ENCODE data around the gene PLPPR1. TPM values are rescaled to one million over a fixed set of nuclear protein-coding genes. Genes with fewer than 3 reads are reported as not detected.

The PLPPR1 gene
- total RNA-seq, 1 experiment from 2014 or later, result 2.4 TPM

DNA sequence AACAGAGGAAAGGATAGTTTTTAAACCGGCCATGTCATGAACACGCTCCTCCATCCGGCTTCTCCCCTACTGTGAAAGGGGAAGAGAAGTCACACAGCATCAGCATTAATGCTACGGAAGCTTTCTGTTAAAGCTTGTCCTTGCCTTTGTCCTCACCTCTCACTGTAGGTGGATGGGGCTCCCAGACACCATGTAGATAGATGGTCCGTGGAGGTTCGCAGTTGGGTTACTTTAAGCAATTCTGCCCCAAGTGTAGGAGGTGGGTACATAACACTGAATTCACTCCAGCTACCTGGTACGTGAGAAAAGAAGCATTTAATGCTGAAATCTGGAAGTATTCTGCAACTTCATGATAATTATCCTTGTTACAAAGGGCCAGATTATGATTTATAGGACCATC is 190.5 kb downstream of the PLPPR1 start:
- Histone ChIP-seq H3T11ph (ENCODE audit: low read length) (no peak overlapping the region), H3K23me2 (ENCODE audit: insufficient read length, low read depth, low read length, poor library complexity, severe bottlenecking) (no peaks in the 10 kb centered on the region)
- H3K9me3 Mint-ChIP-seq, result no peaks in the 10 kb centered on the region

More for the DNA sequence above, 190.5 kb downstream of the PLPPR1 start:
- Histone ChIP-seq H4K5ac (ENCODE audit: insufficient read length, low read depth, low read length) (no peak overlapping the region), H2AFZ (ENCODE audit: low read length) (no peak overlapping the region), H2BK120ac (ENCODE audit: low read depth, low read length, poor library complexity, severe bottlenecking) (no peak overlapping the region), H3K27me3 (ENCODE audit: insufficient read depth, low read length) (no peaks in the 10 kb centered on the region), H3K79me1 (ENCODE audit: insufficient read depth, low read depth, low read length, poor library complexity, severe bottlenecking) (no peaks in the 10 kb centered on the region), H3K18ac (ENCODE audit: insufficient read length, low read depth, low read length) (no peak overlapping the region), H4K91ac (ENCODE audit: insufficient read length, low read depth, low read length) (no peak overlapping the region), H3K14ac (ENCODE audit: insufficient read depth, low read length) (no peak overlapping the region), H3K79me2 (ENCODE audit: insufficient read depth, low read length) (no peaks in the 10 kb centered on the region), H4K20me1 (ENCODE audit: control insufficient read depth, insufficient read depth, insufficient read length) (no peaks in the 10 kb centered on the region), H3K4ac (ENCODE audit: low read depth, low read length) (no peak overlapping the region), H2AK5ac (ENCODE audit: insufficient read length, low read length) (no peak overlapping the region), H3K4me1 (ENCODE audit: insufficient read depth, low read length) (no peaks in the 10 kb centered on the region), H2BK5ac (ENCODE audit: insufficient read length, low read length) (no peak overlapping the region), H3K9ac (ENCODE audit: extremely low read depth, insufficient read length, low read length) (no peak overlapping the region), H2BK20ac (ENCODE audit: low read depth, low read length, poor library complexity, severe bottlenecking) (no peak overlapping the region), H3K27ac (ENCODE audit: insufficient read length, low read depth, low read length) (no peak overlapping the region), H3K56ac (ENCODE audit: insufficient read length, low read depth, low read length) (no peak overlapping the region), H3K4me2 (ENCODE audit: insufficient read depth, insufficient read length, low read length) (no peak overlapping the region), H2BK12ac (ENCODE audit: insufficient read length, low read depth, low read length) (no peak overlapping the region), H3K23ac (ENCODE audit: insufficient read length, low read depth, low read length) (no peak overlapping the region), H4K8ac (replicated peaks; ENCODE audit: insufficient read length, low read depth, low read length) (no peak overlapping the region), H2BK15ac (ENCODE audit: low read depth, low read length) (no peak overlapping the region), H3K9me3 (ENCODE audit: control insufficient read depth, low read depth, low read length) (no peaks in the 10 kb centered on the region)
- Mint-ChIP-seq H3K4me3 (no peak overlapping the region), H3K27me3 (ENCODE audit: low read depth) (no peaks in the 10 kb centered on the region; the same call in 1 of the 2 replicates), H3K36me3 (ENCODE audit: insufficient read depth in 1 of 3, low read depth in 3 of 3) (no peaks in the 10 kb centered on the region; a peak in 1 of 7 replicates), H3K4me1 (peaks cover 0 to 3% of the 10 kb centered on the region in 2 experiments; a peak in 1 of 4 replicates), H3K27ac (no peak overlapping the region)
- WGBS (ENCODE audit: extremely low coverage, insufficient read length, low lambda C conversion rate), result no CpG with 5 or more reads among the region's 7 CpGs
- DNase-seq, result no peak
- TF ChIP-seq, protein P1, sequence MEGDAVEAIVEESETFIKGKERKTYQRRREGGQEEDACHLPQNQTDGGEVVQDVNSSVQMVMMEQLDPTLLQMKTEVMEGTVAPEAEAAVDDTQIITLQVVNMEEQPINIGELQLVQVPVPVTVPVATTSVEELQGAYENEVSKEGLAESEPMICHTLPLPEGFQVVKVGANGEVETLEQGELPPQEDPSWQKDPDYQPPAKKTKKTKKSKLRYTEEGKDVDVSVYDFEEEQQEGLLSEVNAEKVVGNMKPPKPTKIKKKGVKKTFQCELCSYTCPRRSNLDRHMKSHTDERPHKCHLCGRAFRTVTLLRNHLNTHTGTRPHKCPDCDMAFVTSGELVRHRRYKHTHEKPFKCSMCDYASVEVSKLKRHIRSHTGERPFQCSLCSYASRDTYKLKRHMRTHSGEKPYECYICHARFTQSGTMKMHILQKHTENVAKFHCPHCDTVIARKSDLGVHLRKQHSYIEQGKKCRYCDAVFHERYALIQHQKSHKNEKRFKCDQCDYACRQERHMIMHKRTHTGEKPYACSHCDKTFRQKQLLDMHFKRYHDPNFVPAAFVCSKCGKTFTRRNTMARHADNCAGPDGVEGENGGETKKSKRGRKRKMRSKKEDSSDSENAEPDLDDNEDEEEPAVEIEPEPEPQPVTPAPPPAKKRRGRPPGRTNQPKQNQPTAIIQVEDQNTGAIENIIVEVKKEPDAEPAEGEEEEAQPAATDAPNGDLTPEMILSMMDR (conservative IDR thresholded peaks at IDR 0.05), result no peak
